Astrocyte of the spinal cord (primary cell): Measurements from ENCODE around the gene NUDC.
"Not testable (repeated sequence)": the region's sequence is repeated elsewhere in the genome, so short reads cannot be mapped to it uniquely, and the experiment has no call there.

Experiments used
- DNase-seq: peaks from one replicate; pipeline ENCODE4 v3.0.0; 2011; ENCODE audit warnings: low read depth, low spot score
- H3K4me3 ChIP-seq: 2 replicates; pipeline ENCODE4 v1.5.1; 2011; ENCODE audit warnings: low read depth, mild to moderate bottlenecking, low read length, moderate library complexity
- in situ Hi-C: cut with HindIII; loops from 2 replicates; pipeline ENCODE4 v1.10.0; 2017; ENCODE audit warnings: low sequenced_read_pairs
- TF ChIP-seq, protein P1 (sequence below): IDR thresholded peaks from 2 replicates; pipeline ENCODE4 v1.5.1; 2012; ENCODE audit warnings: low read depth, mild to moderate bottlenecking, low read length, inconsistent platforms

Gene NUDC

DNA sequence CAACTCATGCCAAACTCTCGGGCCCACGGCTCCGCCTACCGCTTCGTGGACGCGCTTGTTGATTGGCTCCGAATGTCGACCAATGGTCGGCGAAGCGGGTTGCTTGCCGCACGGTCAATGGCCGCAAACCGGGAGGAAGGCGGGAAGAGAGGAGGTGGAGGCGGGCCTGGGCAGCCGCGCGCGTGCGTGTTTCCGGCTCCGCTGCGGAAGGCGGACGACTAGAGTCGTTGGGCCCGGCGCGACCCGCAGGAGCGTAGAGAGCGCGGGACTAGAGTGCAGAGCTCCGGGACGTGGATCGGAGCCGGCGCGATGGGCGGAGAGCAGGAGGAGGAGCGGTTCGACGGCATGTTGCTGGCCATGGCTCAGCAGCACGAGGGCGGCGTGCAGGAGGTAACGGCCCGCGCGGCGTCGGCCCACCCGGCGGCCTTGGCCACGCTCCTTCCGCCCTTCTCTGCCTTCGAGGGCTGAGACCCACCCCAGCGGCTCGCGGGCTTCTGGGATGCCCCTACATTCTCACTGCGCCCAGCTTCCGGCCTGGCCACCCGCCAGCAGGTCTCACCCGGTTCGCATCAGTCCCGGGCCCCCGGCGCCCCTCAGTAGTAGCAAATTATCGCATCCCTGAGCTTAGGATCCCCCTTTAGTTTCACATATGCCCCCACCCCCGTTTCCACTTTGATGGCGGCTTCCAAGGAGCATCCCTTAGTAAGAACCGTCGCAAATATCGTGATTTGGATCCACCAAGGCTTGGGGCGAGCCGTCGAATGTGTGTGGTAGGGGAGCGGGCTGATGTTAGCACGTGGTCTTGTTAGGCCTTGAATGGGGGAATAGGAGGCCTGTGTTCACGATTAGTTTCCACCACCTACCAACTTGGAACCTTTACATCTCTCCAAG lies at the start of gene NUDC:
NUDC (plus strand) TSS at position 204 of the 891 bp plus-strand sequence; CDS start at position 310, 106 bp downstream.
- TF ChIP-seq, protein P1, sequence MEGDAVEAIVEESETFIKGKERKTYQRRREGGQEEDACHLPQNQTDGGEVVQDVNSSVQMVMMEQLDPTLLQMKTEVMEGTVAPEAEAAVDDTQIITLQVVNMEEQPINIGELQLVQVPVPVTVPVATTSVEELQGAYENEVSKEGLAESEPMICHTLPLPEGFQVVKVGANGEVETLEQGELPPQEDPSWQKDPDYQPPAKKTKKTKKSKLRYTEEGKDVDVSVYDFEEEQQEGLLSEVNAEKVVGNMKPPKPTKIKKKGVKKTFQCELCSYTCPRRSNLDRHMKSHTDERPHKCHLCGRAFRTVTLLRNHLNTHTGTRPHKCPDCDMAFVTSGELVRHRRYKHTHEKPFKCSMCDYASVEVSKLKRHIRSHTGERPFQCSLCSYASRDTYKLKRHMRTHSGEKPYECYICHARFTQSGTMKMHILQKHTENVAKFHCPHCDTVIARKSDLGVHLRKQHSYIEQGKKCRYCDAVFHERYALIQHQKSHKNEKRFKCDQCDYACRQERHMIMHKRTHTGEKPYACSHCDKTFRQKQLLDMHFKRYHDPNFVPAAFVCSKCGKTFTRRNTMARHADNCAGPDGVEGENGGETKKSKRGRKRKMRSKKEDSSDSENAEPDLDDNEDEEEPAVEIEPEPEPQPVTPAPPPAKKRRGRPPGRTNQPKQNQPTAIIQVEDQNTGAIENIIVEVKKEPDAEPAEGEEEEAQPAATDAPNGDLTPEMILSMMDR, result no peak
- H3K4me3 ChIP-seq, result peak within 1 kb of the TSS; percentile 89
- DNase-seq, result peak; percentile 97
- in situ Hi-C loops, result no loop called here

DNA sequence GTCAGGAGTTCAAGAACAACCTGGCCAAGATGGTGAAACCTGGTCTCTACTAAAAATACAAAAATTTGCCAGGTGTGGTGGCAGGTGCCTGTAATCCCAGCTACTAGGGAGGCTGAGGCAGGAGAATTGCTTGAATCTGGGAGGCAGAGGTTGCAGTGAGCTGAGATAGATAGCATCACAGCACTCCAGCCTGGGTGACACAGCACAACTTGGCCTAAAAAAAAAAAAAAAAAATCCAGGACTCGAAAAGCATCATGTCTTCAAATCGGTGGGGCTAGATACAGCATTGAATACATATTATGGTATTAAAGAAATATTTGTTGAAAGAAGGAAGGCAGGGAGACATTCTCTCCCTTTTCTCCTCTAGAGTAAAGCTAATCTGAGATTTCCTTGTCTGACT lies 48.4 kb upstream of the NUDC start:
- in situ Hi-C loops, H3K4me3 ChIP-seq, DNase-seq: not testable (repeated sequence)

DNA sequence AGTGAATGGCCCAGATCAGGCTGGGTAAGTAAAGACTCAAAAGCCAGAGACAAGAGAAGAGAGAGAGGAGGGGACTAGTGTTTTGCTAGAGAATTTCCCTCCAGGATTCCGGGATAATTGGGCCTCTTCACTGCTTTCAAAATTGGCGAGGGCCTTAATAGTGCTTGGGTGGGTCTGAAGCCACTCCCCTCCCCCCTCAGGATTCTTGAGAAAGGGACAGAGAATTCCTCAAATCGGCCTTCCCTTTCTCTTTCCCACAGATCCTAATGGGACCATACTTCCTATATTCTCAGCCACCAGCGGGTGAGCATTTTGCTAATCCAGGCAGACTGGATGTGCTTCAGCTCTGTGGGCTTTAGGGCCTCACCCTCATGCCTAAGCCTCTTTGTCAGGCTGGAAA lies 46.6 kb upstream of the NUDC start:
- H3K4me3 ChIP-seq, result no peak overlapping the region
- in situ Hi-C loops, result no loop called here
- TF ChIP-seq, protein P1, result no peak
- no peak for DNase-seq

DNA sequence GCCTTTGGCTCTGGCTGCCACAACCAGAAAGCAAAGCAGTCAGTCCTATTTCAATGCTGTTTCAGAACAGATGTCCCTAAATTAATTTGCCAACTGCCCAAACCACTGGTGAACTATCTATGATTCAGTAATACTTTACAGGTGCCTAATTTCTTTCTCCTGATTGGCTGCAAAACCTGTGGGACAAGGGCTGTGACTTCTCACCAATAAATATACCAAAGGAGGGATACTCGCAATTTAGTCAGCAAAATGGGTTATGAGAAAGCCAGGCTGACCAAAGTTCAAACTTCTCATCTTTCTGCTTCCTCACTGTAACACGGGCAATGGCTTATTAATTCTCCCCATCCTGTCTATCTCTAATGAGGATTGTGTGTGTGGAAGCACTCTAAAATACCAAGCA lies 44.2 kb upstream of the NUDC start:
- H3K4me3 ChIP-seq, result no peak overlapping the region
- in situ Hi-C loops, result no loop called here
- TF ChIP-seq, protein P1, result no peak
- DNase-seq, result no peak

DNA sequence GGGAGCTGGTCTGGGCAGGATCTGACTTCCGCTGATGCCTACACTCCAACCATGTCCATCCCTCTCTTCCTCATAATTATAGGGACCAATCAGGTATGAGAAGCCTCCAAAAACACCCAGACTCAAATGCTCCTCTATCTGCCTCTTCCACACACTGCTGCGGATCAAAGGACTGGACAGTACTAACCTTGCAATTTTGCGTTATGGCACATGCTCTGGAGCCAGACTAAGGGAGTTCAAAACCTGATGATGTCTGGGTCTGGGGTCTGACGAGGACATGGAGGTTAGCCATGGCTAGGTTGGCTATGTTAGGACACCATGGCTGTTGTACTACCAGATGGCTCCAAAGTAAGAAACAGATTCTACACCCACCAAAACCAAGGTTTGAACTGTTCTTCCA lies 41.8 kb upstream of the NUDC start:
- in situ Hi-C loops, result no loop called here
- no peak overlapping the region for H3K4me3 ChIP-seq
- TF ChIP-seq, protein P1, result no peak
- no peak for DNase-seq

DNA sequence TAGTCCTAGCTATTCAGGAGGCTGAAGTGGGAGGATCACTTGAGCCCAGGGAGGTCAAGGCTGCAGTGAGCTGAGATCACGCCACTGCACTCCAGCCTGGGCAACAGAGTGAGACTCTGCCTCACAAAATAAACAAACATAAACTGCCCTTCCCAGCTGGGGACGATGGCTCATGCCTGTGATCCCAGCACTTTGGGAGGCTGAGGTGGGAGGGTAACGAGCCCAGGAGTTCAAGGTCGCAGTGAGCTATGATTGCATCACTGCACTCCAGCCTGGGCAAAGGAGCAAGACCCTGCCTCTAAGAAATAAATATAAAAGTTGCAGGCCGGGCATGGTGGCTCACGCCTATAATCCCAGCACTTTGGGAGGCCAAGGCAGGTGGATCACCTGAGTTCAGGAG lies 39.9 kb upstream of the NUDC start:
- H3K4me3 ChIP-seq, in situ Hi-C loops, DNase-seq: not testable (repeated sequence)

DNA sequence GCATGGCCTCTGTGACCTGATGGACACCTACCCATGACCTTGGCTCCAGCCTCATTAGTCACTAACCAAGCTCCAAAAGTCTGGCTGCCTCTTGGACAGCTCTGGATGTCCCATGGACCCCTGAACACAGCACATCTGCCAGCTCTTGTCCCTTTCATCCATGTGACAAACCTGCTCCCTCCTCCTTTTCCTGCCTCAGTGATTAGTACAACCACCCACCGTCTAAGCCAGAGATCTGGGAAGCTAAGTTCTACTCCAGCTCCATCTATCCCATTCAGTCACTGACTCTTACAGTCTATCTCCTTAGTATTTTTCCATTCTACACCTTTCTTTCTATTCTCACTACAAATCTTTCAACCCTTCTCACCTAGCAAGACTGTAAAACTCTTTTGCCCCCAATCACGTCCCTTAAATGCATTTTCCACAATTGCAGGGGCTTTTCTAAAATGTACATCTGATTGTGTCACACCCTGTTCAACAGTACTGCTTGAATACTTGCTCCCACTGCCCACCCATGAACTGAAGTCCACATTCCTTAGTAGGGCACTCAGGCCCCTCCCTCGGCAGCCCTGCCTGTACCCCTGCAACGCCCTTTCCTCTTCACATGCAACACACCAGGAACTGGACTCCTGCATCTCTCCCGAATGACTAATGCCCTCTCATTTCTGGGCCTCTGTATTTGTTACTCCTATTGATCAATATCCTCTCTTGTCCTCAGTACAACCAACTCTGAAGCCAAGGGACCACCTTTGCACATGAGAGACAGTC lies 38.7 kb upstream of the NUDC start:
- TF ChIP-seq, protein P1, result no peak
- no peak overlapping the region for H3K4me3 ChIP-seq
- DNase-seq, result no peak
- in situ Hi-C loops, result no loop called here
